SKM-1 (cell line): Measurements from ENCODE around the gene PRPH2.

Experiments used
- DNase-seq: peaks from one replicate; lab custom pipeline; 2025; ENCODE audit not compliant: unreplicated experiment; lab: John Stamatoyannopoulos, UW

Gene PRPH2, protein sequence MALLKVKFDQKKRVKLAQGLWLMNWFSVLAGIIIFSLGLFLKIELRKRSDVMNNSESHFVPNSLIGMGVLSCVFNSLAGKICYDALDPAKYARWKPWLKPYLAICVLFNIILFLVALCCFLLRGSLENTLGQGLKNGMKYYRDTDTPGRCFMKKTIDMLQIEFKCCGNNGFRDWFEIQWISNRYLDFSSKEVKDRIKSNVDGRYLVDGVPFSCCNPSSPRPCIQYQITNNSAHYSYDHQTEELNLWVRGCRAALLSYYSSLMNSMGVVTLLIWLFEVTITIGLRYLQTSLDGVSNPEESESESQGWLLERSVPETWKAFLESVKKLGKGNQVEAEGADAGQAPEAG

DNA sequence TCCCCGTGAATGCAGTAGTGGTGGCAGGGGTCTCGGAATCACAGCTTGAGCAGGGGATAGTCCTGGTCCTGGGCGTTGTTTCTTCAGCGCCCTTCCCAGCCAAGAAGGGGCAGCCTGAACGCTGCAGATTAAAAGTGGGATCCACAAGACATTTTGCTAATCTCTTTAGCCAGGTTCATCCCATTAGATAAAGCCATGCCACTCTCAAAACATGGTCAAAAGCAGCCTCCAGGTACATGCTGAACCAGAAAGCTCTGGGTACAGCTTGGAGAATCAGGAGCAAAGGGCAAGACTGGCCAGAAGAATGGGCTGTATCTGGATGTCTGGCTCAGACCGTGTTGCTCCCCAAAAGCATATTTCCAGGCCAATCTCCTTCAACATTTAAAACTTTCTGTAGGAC, at the start of gene PRPH2:
PRPH2 (minus strand) TSS at position 101 of the 400 bp plus-strand sequence. CDS start 263 bp downstream, outside the sequence.
- DNase-seq, result no peak

DNA sequence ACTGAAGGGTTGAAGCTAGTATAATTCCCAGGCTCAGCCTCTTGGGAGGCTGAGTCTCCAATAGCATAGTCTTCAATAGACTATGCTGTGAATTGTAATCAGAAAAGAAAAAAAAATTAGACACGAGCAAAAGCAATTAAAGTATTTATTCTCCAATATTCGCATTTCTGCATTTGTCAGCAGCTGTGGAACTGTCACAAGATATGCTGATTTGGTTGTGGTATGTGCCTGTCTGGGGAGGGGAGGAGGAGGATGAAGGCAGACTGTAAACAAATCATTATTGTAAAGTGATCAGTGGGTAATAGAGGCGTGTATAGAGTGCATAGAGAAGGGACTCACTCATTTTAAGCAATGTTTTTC, 49.3 kb upstream of the PRPH2 start:
- no peak for DNase-seq

DNA sequence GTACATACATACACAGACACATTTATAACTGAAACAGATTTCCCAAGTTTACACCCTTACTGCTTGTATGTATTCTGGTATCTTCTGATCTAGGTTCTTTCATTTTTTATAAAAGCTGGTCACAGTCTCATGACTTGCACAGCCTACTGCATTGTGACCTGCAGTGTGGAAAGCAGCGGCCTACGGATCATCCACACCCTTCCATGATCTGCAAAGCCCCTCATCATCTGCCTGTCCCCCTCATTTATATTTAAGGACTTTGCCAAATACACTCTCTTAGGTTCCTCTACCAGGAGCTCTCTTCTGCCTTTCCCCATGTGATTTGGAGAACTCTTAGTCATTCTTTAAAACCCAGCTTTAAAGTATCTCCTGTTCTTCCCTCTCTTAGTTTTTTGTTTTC, 47.4 kb upstream of the PRPH2 start:
- DNase-seq, result no peak

DNA sequence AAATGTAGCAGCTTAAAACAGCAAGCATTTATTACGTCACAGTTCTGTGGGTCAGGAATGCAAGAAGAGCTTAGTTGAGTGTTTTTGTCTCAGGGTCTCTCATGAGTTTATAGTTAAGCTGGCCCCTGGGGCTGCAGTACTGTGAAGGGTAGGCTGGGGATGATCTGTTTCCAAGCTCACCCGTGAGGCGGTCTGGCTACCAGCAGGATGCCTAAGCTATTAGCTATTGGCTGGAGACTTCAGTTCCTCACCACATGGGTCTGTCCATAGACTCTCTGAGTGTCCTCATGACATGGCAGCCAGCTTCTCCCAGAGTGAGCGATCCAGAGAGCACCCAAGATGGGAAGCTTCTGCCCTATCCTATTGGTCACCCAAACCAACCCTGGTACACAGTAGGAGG, 46.7 kb upstream of the PRPH2 start:
- no peak for DNase-seq

DNA sequence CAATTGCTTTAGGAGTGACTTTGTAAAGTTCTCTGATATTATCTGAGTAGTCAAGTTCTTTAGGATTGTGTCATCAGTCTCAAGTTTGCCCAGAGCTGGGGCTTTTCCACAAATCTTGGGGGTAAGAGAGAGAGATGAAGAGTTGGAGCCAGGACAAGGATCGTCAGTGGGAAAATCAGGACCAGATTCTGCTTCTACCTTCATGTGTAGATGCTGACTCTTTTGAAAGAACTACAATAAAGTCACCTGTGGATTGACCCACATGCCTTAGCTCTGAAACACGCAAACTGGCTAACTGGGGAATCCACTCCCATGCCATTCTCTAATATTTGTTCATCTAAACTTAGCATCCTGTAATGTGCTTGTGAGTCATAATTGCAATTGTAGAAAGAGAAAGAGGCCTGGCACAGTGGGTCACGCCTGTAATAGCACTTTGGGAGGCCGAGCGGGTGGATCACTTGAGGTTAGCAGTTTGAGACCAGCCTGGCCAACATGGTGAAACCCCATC, 43.8 kb upstream of the PRPH2 start:
- DNase-seq, result no peak

DNA sequence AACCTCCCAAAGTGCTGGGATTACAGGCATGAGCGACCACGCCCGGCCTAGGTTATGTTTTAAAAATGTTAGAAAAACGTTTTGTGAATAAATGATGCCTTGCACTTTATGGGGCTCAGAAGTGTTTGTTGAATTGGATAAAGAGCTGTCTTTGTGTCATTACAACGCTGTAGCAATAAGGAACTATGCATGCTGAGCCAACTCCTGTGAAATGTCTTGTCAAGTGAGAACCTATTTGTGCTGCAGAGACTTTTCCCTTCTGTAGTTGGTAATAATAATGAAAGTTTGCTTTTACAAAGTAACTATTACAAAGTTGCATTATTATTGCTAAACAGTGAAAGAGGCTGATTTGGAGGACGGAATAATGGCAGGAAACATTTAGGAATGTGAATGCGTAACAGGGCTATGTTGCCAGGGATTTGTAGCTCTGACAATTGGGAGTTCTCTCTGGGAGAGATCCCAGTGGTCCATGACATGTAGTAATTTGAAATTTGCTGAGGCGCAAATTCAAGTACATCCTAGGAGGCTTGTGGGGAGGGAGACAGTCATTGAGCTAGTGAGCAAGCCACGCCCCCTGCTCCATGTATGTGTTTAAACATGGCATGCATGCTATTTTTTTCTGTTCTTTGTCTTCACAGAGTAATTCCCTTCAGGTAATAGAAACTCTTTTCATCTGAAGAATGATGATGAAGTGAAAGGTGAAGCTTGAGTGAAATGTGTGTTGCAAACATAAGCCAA, 42.7 kb upstream of the PRPH2 start:
- DNase-seq, result no peak

DNA sequence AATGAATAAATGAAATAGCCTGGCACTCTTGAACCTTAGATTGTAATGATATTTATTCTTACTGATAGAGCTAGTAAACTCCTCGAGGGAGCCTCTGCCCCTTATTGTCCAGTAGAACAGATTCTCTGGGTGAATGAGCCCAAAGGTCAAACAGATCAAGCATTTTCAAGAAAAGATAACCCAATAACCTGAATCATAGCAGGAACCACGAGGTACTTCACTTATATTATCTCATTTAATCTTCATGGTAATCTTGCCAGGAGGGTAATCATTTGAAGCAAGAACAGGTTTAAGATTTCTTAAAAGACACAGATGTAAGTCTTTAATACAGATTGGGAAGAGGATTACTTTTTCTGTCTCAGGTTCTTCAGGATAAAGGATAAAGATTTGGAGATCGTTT, 40.6 kb upstream of the PRPH2 start:
- no peak for DNase-seq

DNA sequence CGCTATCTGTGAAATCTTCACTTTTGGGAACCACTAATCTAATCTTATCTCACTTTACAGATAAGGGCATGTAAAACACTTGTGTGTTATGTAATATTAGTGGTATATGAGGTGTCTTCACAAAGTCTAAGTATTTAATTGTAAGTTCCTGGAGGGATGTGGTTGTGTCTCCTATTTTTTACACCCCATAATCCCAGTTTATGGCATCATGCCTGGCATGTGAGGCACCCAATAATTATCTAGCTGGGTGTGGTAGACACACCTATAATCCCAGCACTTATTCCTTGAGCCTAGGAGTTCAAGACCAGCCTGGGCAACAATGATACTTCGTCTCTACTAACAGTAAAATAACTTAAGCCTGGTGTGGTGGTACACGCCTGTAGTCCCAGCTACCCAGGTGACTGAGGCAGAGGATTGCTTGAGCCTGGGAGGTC, 40.0 kb upstream of the PRPH2 start:
- no peak for DNase-seq

DNA sequence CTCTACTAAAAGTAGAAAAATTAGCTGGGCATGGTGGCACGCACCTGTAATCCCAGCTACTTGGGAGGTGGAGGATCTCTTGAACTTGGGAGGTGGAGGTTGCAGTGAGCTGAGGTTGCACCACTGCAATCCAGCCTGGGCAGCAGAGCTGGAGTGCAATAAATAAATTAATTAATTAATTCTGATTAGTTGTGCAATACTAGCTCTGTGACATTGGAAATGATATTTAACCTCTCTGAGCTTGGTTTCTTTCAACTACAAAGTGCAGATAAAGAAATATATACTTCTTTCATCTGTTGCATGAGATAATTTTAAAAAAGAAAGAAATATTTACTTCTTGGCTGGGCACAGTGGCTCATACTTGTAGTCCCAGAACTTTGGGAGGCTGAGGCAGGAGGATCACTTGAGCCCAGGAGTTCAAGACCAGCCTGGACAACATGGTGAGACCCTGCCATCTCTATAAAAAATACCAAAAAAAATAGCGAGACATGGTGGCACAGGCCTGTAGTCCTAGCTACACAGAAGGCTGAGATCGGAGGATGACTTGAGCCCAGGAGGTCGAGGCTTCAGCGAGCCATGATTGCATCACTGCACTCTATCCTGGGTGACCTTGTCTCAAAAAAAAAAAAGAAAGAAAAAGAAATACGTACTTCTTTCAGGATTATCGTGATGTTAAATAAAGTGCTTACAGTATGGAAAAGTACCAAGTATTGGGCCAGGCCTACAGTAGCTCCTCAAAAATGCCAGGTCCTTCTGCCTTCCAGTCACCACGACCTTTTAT, 39.1 kb upstream of the PRPH2 start:
- no peak for DNase-seq

DNA sequence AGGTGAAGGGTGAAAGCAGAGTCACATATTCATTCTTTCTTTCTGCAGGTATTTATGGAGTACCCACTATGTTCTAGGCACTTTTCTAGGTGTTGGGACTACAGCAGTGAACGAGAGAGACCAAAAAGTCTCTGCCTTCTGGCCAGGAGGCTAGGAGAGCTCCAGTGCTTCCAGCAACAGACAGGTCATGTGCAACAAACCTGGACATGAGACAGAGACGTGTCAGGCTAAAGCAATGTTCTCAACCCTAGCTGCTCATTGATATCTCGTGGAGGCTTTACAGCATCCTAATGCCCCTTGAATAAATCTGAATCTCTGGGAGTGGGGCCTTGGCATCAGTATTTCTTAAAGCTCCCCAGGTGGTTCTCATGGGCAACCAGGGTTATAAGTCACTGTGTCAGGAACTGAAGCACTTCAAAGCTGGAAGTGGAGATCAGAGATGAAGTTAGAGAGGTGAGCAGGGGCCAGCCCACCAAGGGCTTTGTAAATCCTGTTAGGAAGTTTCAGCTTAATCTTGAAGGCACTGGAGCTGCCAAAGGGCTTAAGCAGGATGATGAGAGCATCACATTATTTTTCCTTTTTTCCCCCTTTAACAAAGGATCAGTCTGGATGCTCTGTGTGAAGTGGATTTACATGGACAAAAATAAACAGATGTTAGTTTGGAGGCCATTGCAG, 36.5 kb upstream of the PRPH2 start:
- no peak for DNase-seq

DNA sequence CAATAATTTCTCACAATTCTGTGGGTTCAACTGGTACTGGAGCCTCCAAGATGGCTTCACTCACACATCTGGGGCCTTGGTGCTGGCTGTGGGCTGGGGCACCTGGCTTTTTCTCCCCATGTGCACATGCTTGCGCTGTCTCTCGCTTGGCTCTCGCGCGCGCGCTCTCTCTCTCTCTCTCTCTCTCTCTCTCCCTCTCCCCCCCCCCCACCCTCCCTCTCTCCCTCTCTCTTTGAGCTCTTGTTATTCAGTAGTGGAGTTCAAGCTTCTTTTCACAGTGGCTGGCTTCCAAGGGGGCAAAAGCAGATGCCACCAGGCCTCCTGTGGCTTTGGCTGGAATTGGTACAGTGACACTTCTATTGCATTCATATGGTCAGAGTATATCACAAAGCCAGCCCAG, 34.3 kb upstream of the PRPH2 start:
- DNase-seq, result no peak

DNA sequence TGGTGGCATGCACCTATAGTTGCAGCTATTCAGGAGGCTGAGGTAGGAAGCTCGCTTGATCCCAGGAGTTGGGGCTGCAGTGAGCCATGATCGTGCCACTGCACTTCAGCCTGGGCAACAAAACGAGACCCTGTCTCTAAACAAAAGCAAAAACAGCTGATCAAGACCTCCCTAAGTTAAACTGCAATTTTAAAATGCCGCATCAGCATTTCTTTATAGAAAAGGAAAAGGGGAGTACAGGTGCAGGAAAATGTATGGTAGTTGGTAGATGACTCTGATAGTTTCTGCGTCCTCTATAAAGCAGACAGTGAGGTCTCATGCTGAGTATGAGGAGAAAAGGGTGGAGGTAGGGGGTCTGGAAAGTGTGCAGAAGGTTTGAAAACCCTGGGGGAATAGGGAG, 32.4 kb upstream of the PRPH2 start:
- no peak for DNase-seq

DNA sequence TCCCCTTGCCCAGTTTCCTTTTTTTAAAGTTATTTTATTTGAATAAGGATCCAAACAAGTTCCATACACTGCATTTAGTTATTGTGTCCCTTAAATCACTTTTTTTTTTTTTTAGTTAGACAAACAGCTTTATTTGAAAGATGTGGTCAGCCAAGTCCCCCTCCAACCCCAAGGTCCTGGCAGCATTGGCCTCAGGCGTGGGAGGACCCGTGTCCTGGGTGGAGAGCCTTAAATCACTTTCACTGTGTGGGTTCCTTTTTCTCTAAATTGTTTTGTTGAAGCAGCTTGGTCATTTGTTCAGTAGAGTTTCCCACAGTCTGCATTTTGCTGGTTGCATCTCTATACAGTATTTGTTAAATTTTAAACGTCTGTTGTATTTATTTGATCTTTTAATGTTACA, 28.7 kb upstream of the PRPH2 start:
- DNase-seq, result no peak

DNA sequence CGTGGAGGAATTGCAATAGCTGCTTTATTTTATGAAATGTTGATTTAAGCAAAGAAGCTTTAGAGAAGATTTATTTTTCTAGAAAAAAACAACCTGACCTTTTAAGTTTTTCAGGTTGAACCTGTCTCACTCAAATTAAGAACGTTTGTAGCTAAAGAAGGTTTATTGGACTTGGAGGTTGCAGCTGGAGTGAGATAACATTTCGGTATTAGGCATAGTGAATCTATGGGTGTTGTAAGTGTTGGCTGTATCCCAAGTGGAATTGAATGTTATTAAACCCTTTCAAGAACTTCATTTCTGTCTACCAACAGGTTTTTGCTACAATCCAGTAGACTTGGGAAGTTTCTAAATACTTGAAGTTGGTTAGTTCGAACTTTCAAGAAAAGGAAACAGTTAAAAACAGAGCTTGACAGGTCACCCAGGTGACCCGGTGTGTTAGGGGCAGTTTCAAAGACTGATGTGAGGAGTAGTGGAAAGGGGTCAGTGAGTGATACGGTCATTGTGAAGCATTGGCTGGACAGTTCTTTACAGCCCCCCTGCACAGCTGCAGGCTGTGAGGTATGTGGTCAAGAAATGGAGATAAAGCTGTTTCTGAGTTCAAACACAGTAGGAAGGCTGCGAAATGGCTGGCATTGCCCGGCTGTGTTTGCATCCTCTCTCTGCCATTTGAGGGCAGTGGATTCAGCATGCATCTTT, 26.0 kb upstream of the PRPH2 start:
- no peak for DNase-seq

DNA sequence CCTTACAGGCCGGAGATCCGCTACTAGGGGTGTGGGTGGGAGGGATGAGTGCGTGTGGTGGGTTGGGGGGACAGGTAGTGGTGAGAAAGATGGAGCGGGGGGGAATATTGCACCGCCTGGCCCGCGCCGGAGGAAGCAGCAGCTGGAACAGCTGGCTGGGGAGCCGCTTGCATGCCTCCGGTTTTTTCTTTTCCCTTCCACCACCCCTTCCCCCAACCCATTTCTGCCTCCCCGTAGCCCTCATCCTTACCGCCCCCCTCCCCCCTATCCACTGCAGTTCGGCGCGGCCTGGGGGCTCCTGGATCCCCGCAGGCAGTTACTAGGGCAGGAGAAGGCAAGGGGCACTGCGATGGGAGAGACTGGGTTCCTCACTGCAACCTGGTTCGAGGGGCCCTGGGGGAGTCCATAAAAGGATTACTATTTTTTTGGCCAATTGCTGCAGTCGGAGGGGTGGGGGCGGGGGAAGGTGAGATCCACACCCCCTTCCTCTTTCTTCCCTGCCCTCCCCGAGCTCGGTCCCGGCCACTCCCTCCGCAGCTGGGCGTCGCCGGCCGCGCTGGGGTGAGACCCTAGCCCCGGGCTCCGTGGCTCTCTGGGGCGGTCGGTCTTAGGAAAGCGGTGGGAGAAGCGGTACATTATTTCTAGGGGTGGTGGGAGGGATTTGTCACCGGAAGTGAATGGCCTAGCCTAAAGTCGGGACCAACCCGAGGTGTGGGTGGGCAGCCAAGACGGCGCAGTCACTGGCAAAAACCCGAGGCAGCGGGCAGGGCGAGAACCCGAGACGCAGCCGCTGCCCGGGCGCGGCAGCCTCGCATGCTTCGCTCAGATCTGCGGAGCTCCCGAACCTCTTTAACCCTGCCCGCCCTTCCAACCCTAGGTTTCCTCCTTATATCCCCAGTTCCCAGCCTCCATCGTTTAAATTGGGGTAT, 24.3 kb upstream of the PRPH2 start:
- peak; percentile 67 for DNase-seq

DNA sequence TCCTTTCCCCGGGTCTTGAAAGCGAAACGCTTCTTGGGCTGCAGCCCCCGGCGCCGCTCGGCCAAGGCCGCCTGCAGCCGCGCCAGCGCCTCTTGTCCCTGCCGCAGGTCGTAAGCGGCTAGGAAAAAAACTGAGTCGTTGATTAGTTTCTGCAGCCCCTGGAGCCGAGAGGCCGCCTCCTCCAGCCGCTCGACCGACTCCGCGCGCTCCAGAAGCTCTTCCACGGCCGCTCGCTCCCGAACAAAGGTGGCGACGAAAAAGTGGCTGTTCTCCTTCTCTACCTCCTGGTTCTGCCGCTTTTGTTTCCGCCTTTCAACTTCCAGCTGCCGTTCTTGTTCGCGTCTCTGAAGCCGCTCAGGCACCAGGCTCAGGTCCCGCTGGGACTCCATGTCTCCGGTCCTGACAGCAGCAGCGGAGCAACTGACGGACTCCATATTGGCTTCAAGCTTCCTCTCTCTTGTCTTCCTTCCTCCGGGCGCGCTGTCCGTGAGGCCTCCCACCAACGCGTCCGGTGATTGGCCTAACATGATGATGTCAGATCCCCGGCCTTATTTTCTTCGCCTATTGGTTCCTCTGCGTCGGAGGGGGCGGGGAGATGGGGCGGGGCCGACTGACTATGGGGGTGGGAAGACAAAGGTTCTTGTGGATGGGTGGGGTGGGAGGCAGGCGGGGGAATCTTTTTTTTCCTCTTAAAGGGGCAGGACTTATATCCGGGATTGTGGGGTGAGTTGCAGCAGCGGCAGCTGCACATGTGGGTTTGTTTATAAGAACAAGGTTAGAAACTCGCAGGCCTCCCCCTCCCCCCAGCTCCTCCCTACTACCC, 23.5 kb upstream of the PRPH2 start, which contains the start of gene TBCC:
TBCC (minus strand) TSS at position 464 of the 823 bp plus-strand sequence; CDS start at position 434, 30 bp downstream.
- DNase-seq, result peak; percentile 99

DNA sequence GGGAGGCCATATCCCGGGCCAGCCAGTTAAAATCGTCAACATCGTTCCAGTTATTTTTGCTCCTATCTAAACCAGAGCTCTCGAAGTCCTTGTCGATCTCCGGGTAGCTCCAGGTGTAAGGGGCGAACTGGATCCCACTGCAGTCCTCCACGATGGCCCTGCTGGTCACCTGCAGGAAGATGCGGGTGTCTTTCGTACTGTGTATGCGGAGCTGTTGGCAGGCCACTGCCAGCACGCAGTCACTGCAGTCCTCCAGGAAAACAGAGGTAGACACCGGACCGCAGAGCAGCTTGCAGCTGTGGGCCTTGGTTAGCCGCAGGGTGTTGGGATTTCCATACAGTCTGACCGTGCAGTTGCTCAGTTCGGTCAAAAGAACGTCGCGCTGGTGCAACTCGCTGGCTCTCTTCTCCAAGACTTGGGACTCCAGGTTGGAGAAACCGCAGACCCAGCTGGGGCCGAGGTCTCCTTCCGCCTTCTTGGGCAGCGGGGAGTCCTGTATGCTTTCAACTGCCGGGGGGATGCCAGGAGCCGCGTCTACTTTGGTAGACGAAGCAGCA, 22.8 kb upstream of the PRPH2 start:
- no peak for DNase-seq

DNA sequence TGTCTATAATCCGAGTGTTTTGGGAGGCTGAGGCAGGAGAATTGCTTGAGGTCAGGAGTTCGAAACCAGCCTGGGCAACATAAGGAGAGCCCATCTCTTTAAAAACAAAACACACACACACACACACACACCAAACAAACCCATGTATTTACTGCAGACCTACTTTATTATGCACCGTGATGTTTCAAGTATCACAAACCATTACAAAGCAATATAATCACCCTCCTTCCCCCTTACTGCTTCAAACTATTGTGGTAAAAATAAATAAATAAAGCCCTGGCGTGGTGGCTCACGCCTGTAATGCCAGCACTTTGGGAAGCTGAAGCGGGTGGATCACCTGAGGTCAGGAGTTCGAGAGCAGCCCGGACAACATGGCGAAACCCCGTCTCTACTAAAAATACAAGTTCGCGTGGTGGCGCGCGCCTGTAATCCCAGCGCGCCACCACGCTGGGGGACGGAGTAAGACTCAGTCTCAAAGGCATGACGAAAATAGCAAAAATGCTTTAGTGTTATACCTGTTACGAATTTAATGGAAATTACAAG, 22.0 kb upstream of the PRPH2 start:
- no peak for DNase-seq
